Glomerular visceral epithelial cell (primary cell): Measurements from ENCODE around the gene DCAF8.

Experiments used
- DNase-seq: peaks from one replicate; pipeline ENCODE4 v3.0.0-alpha.2; 2016; ENCODE audit errors: extremely low spot score

The DCAF8 gene

GRCh38 chr1:160205242-160206035, 56.9 kb downstream of the DCAF8 start, which contains the start of gene PEA15:
Gene PEA15, plus strand, starts transcription at chr1:160205384. Its CDS starts 6,161 bp downstream, at chr1:160211545.
- peak; percentile 77 for DNase-seq

GRCh38 chr1:160204526-160205241, 57.7 kb downstream of the DCAF8 start:
- no peak for DNase-seq

- no peak for DNase-seq
These were observed 61.6 kb downstream of the DCAF8 start for GRCh38 chr1:160200786-160201185.

GRCh38 chr1:160197231-160197630, 65.1 kb downstream of the DCAF8 start:
- no peak for DNase-seq

- no peak for DNase-seq
These were observed 66.2 kb downstream of the DCAF8 start for GRCh38 chr1:160196143-160196542.

- DNase-seq = no peak
These were observed 67.7 kb downstream of the DCAF8 start for GRCh38 chr1:160194737-160195059.

- DNase-seq = no peak
These were observed 68.3 kb downstream of the DCAF8 start for GRCh38 chr1:160193832-160194736.

- DNase-seq = peak; percentile 88
These were observed 69.1 kb downstream of the DCAF8 start for GRCh38 chr1:160193091-160193819.

- DNase-seq = peak; percentile 63
These were observed 70.1 kb downstream of the DCAF8 start for GRCh38 chr1:160192234-160192633.

GRCh38 chr1:160191756-160192155, 70.6 kb downstream of the DCAF8 start:
- no peak for DNase-seq

- DNase-seq = peak; percentile 44
These were observed 72.4 kb downstream of the DCAF8 start, which contains the start of gene CASQ1 for GRCh38 chr1:160189649-160190625. Gene CASQ1, plus strand, starts transcription at chr1:160190575. Its CDS starts 177 bp downstream, at chr1:160190752.

GRCh38 chr1:160188341-160188740, 74.0 kb downstream of the DCAF8 start:
- no peak for DNase-seq

- no peak for DNase-seq
These were observed 74.9 kb downstream of the DCAF8 start for GRCh38 chr1:160187407-160187806.

- DNase-seq = no peak
These were observed 75.6 kb downstream of the DCAF8 start for GRCh38 chr1:160186729-160187128.

- no peak for DNase-seq
These were observed 76.1 kb downstream of the DCAF8 start for GRCh38 chr1:160186246-160186645.

GRCh38 chr1:160179336-160179735, 83.0 kb downstream of the DCAF8 start:
- no peak for DNase-seq

- no peak for DNase-seq
These were observed 83.6 kb downstream of the DCAF8 start for GRCh38 chr1:160178731-160179130.

- DNase-seq = no peak
These were observed 84.7 kb downstream of the DCAF8 start for GRCh38 chr1:160177667-160178066.

- DNase-seq = no peak
These were observed 85.1 kb downstream of the DCAF8 start for GRCh38 chr1:160177231-160177630.

- DNase-seq = no peak
These were observed 90.4 kb downstream of the DCAF8 start for GRCh38 chr1:160171980-160172379.
